Gastrocnemius medialis (tissue), 4 donors: ENCODE data around the gene CYGB.

ENCODE experiments used
- CTCF ChIP-seq, 5 experiments: fragments of 450-650 bp in 3 of 5; fragments of 200-600 bp in 2 of 5; sonication (generic) in 2 of 5; IDR thresholded peaks in 4 of 5; conservative IDR thresholded peaks in 1 of 5; 1 replicate in 4 of 5; 2 replicates in 1 of 5; pipeline ENCODE4 v1.5.1; 2016 to 2019; ENCODE audit warnings: antibody characterized with exemption in 5 of 5, mild to moderate bottlenecking in 3 of 5, moderate library complexity in 3 of 5
- POLR2A ChIP-seq, 2 donors: fragments of 450-650 bp; IDR thresholded peaks; one replicate each; pipeline ENCODE4 v1.6.1; 2017; ENCODE audit warnings: antibody characterized with exemption in 2 of 2, mild to moderate bottlenecking in 2 of 2, moderate library complexity in 2 of 2

- TF ChIP-seq POLR2A (IDR thresholded peaks at IDR 0.05) (no peak), CTCF (IDR thresholded peaks at IDR 0.05 in 4 of 5, conservative IDR thresholded peaks at IDR 0.05 in 1 of 5) (no peak)
Observed at GRCh38 chr17:76500074-76500746, 37.3 kb downstream of the CYGB start.
